OCI-LY1 (cell line): ENCODE measurements around the gene TBC1D22B.

Source experiments
- CTCF ChIP-seq: fragments of 200-600 bp; sonication (generic), shearing (Covaris generic); IDR thresholded peaks from 2 replicates; pipeline ENCODE4 v1.5.1; 2017; ENCODE audit warnings: mild to moderate bottlenecking, antibody characterized with exemption, low read length, moderate library complexity, mixed read lengths
- EZH2 ChIP-seq: fragments of 200-600 bp; sonication (generic), shearing (Covaris generic); IDR thresholded peaks from 2 replicates; pipeline ENCODE4 v1.8.0; 2017; ENCODE audit warnings: borderline replicate concordance, mixed run types, mild to moderate bottlenecking, antibody characterized with exemption, low read length, moderate library complexity, mixed read lengths

DNA sequence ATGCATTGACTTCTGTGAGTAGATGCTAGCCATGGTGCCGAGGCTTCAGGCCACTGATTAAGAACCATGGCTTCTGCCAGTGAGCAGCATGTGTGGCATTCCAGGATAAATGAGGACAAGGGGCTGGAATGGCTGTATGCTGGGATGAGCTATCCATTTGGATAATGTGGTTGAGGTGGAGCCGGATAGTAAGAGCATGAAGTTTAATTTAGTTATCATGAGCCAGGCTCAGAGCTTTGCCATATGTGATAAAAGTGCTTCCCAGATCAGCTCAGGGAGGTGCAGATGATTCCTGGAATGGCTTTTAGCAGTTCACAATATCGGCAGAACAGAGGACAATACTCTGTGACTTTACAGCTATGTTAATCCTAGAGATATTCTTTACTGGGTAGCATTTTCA is 61.6 kb downstream of the TBC1D22B start:
- TF ChIP-seq CTCF (no peak), EZH2 (no peak)
